Activated B cell treated with CpG ODN at 0.5 μM for 24 hours (primary cell): ENCODE measurements around the gene MCM10. TPM values are rescaled to one million over a fixed set of nuclear protein-coding genes. Genes with fewer than 3 reads are reported as not detected.

ENCODE experiments used
- ATAC-seq: fragments of 200-7000 bp; cut with Tn5 transposase; one replicate; pipeline ENCODE4 v1.10.0; 2021; ENCODE audit warnings: low read depth, mild to moderate bottlenecking, moderate library complexity
- CTCF ChIA-PET: fragments of 350-600 bp; sonication (Branson Sonifier 250); formaldehyde crosslinking; loops from one replicate; lab custom pipeline; 2021; ENCODE audit warnings: antibody characterized with exemption; lab: Charles Lee
- POLR2A ChIA-PET: fragments of 350-600 bp; sonication (Branson Sonifier 250); formaldehyde crosslinking; loops from one replicate; lab custom pipeline; 2021; ENCODE audit warnings: antibody characterized with exemption; lab: Charles Lee
- DNase-seq: peaks from one replicate; pipeline ENCODE4 v3.0.0; 2022
- H3K27ac Mint-ChIP-seq: one replicate; pipeline ENCODE4 v1.8.0; 2020; ENCODE audit warnings: mixed read lengths
- H3K27me3 Mint-ChIP-seq: one replicate; pipeline ENCODE4 v1.8.0; 2021; ENCODE audit warnings: mixed read lengths
- H3K36me3 Mint-ChIP-seq: one replicate; pipeline ENCODE4 v1.8.0; 2021; ENCODE audit warnings: low read depth, mixed read lengths
- H3K4me1 Mint-ChIP-seq: one replicate; pipeline ENCODE4 v1.8.0; 2021; ENCODE audit warnings: mixed read lengths
- H3K4me3 Mint-ChIP-seq: one replicate; pipeline ENCODE4 v1.8.0; 2020; ENCODE audit warnings: mild to moderate bottlenecking, mixed read lengths
- H3K9me3 Mint-ChIP-seq: one replicate; pipeline ENCODE4 v1.8.0; 2020; ENCODE audit warnings: mixed read lengths
- CTCF ChIP-seq: fragments of 200-600 bp; IDR thresholded peaks from one replicate; pipeline ENCODE4 v1.8.0; 2022; ENCODE audit warnings: antibody characterized with exemption, mild to moderate bottlenecking
- intact Hi-C: fragments of 100-400 bp; cut with micrococcal nuclease; formaldehyde crosslinking; loops from one replicate; pipeline ENCODE4 v1.15.1; 2024
- total RNA-seq: library from RNA; stranded (reverse); gene quantifications from 2 replicates; pipeline ENCODE4 v1.2.3, GENCODE V29; 2022

MCM10 gene
- total RNA-seq, 1 donor from 2014 or later = 3.7 TPM

GRCh38 chr10:13253726-13254125 lies 92.4 kb downstream of the MCM10 start:
- POLR2A ChIA-PET = no interaction called here
- H3K27ac Mint-ChIP-seq = no peak overlapping the region

GRCh38 chr10:13256627-13257026 lies 95.3 kb downstream of the MCM10 start:
- intact Hi-C loops = no loop called here
- ChIA-PET POLR2A (no interaction called here), CTCF (no interaction called here)
- Mint-ChIP-seq H3K27me3 (no peaks in the 10 kb centered on the region), H3K9me3 (no peaks in the 10 kb centered on the region), H3K27ac (no peak overlapping the region), H3K4me1 (no peaks in the 10 kb centered on the region), H3K4me3 (no peak overlapping the region), H3K36me3 (no peaks in the 10 kb centered on the region)
- no peak for DNase-seq
- ATAC-seq = no peak
- TF ChIP-seq CTCF = no peak

More at GRCh38 chr10:13253726-13254125, 92.4 kb downstream of the MCM10 start:
- Mint-ChIP-seq H3K36me3 (no peaks in the 10 kb centered on the region), H3K9me3 (no peaks in the 10 kb centered on the region), H3K4me3 (no peak overlapping the region), H3K27me3 (no peaks in the 10 kb centered on the region), H3K4me1 (no peaks in the 10 kb centered on the region)
- TF ChIP-seq CTCF = no peak
- ATAC-seq (no peak), DNase-seq (no peak)
- intact Hi-C loops = no loop called here
- CTCF ChIA-PET = no interaction called here

- no peak overlapping the region for H3K27ac Mint-ChIP-seq
- H3K4me1 Mint-ChIP-seq = no peaks in the 10 kb centered on the region
- no peaks in the 10 kb centered on the region for H3K9me3 Mint-ChIP-seq
- H3K27me3 Mint-ChIP-seq = peaks cover 5% of the 10 kb centered on the region
- H3K36me3 Mint-ChIP-seq = no peaks in the 10 kb centered on the region
- no peak for ATAC-seq
- no peak overlapping the region for H3K4me3 Mint-ChIP-seq
- no peak for DNase-seq
- intact Hi-C loops = no loop called here
- no peak for TF ChIP-seq CTCF
- ChIA-PET CTCF (no interaction called here), POLR2A (no interaction called here)
Observed at GRCh38 chr10:13257621-13258140, 96.3 kb downstream of the MCM10 start.

Other genes with a start within 250 kb of the MCM10 start
- gene CCDC3, start 159.8 kb upstream of the MCM10 start, total RNA-seq = 0.07 TPM in 1 of 2 replicates, not detected in the other
- gene OPTN, start 61.4 kb upstream of the MCM10 start, total RNA-seq = 34.9 and 35.4 TPM in 2 replicates
- not detected in 2 replicates for gene UCMA, start 72.8 kb downstream of the MCM10 start, total RNA-seq
- 10.4 and 10.8 TPM in 2 replicates for gene PHYH, start 138.5 kb downstream of the MCM10 start, total RNA-seq
- 36.7 and 38.0 TPM in 2 replicates for gene SEPHS1, start 186.7 kb downstream of the MCM10 start, total RNA-seq